IPS-18c (cell line): Measurements from ENCODE around the gene ZNF786.

Experiments
- H3K4me3 ChIP-seq: 2 replicates; pipeline ENCODE4 v1.7.0; 2013; ENCODE audit warnings: low read depth, mild to moderate bottlenecking, low read length, moderate library complexity; ENCODE audit not compliant: insufficient read depth
- H3K9me3 ChIP-seq: one replicate; pipeline ENCODE4 v1.6.1; 2013; ENCODE audit warnings: mild to moderate bottlenecking, low read length, moderate library complexity; ENCODE audit not compliant: control insufficient read depth, insufficient read depth

The ZNF786 gene, protein sequence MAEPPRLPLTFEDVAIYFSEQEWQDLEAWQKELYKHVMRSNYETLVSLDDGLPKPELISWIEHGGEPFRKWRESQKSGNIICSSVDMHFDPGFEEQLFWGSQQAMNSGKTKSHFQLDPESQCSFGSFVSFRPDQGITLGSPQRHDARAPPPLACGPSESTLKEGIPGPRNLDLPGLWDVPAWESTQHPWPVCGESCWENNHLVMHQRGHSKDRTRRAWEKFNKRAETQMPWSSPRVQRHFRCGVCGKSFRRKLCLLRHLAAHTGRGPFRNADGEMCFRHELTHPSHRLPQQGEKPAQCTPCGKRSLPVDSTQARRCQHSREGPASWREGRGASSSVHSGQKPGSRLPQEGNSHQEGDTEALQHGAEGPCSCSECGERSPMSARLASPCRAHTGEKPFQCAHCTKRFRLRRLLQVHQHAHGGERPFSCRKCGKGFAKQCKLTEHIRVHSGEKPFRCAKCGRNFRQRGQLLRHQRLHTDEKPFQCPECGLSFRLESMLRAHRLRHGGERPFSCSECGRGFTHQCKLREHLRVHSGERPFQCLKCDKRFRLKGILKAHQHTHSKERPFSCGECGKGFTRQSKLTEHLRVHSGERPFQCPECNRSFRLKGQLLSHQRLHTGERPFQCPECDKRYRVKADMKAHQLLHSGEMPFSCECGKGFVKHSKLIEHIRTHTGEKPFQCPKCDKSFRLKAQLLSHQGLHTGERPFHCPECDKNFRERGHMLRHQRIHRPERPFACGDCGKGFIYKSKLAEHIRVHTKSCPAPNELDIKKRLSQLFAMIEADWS

DNA sequence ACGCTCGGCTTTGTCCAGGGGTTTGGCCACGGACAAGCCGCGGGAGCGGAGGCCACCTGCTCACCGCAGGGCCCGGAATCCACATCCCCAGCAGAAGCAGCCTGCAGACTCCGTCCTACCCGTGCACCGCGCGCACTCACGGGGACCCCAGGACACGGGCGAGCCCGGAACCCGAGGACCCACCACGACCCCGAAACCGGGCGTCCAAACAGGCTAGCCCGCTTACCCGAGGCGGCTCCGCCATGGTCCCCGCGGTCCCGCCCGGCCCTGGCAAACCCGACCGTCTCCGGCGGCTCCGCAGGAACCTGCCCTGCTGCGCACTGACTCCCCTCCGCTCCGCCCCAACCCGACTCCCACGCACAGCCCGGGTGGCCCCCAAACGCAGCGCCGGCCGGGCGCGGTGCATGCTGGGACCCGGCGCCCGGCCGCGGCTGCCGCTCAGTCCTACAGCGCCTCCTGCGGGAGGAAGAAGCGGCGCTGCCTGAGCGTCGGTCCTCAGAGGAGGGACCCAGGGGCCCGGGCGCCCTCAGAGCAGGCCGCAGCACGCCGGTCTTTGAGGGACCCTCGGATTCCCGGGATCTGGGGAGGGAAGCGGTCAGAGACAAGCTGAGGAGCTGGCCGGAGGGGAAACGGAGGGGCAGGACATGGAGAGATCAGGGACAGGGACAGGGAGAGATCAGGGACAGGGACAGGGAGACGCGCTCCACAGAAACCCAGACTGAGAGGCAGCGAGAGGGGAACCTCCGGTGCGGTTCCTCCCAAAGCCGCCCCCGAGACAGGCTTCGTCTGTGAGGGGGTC lies at the start of gene ZNF786:
ZNF786 (minus strand) TSS at position 322 of the 799 bp plus-strand sequence; CDS start at position 244, 78 bp downstream.
- Histone ChIP-seq H3K4me3 (peak within 1 kb of the TSS; percentile 94), H3K9me3 (no peaks in the 10 kb centered on the region)

DNA sequence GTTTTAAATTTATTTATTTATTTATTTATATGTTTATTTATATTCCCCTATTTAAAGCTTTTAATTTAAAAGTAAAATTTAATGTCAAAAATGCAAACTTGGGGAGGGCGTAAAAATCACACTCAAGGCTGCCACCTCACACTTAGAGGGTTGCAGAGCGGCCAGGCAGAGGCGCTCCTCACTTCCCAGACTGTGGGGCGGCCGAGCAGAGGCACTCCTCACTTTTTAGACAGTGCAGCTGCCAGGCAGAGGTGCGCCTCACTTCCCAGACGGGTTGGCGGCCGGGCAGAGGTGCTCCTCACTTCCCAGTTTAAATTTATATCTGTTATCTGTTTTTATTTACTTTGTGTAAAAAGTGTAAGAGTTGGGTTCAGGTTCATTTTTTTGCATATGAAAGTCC lies 45.6 kb upstream of the ZNF786 start:
- Histone ChIP-seq H3K4me3 (no peak overlapping the region), H3K9me3 (no peaks in the 10 kb centered on the region)

DNA sequence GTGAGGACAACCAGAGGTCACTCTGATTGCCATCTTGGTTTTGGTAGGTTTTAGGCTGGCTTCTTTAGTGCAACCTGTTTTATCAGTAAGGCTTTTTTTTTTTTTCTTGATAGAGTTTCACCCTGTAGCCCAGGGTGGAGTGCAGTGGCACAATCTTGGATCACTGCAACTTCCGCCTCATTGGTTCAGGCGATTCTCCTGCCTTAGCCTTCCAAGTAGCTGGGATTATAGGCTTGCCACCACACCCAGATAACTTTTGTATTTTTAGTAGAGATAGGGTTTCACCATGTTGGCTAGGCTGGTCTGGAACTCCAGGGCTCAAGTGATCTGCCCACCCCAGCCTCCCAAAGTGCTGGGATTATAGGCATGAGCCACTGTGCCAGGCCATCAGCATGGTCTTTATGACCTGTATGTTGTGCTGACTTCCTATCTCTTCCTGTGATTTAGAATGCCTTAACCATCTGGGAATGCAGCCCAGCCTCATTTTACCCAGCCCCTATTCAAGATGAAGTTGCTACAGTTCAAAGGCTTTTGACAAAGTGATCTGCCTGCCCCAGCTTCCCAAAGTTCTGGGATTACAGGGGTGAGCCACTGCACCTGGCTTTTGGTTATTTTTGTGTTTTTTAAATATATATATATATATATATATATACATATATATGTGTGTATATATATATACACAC lies 42.7 kb upstream of the ZNF786 start:
- H3K9me3 ChIP-seq: no peaks in the 10 kb centered on the region
- no peak overlapping the region for H3K4me3 ChIP-seq

DNA sequence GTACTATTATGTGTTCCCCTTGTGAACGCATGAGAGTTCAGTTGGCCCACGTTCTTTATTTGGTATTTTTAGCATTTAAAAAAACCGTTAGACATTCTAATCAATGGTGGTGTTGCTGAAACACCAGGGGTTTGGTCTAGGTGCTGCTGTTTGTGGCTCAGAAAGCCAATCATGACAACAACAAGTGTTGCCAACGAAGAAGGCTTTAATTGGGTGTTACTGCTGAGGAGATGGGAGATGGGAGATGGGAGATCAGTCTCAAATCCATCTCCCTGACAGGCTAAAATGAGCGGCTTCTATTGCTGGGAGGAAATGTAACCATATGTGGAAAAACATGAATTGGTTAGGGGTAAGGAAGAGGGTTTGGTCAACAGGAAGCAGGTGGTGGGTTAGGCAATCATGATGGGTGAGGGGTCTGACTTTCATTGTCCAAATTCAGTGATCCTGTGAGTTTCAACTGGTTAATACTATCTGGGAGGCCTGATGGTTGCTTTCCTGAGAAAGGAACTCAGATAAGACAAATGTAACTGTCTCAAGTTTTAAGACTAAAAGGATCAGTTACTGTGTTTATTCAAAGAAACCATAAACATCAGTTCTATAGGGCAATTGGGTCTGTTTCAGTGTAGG lies 40.2 kb upstream of the ZNF786 start:
- no peak overlapping the region for H3K4me3 ChIP-seq
- no peaks in the 10 kb centered on the region for H3K9me3 ChIP-seq

DNA sequence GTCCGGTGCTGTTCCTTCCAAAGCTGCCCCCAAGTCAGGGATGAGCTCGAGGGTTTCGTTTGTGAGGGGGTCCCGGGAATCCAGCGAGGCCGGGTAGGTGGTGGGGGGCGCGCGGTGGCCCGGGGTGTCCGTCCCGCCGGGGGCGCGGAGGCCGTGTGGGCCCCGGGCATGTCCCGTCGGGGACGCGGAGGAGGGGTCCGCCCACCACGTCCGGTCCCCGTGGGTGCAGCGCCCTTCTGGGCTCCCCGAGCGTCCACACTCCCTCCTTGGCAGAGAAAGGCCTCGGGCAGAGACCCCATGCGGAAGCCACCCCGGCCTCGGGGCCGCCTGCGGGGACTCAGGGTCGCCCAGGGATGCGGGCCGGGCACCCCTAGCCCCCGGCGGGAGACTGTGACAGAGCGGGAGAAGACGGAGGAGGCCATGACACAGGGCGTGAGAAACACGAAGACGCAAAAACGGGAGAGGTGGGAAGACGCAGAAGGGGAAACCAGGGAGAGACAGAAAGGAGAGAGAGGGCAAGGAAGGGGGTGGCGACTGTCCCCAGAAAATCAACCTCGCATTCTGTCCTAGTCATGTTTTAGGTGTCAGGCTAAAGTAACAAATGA lies 36.2 kb upstream of the ZNF786 start:
- Histone ChIP-seq H3K9me3 (peaks cover 4% of the 10 kb centered on the region), H3K4me3 (peak overlapping the region; percentile 95)

DNA sequence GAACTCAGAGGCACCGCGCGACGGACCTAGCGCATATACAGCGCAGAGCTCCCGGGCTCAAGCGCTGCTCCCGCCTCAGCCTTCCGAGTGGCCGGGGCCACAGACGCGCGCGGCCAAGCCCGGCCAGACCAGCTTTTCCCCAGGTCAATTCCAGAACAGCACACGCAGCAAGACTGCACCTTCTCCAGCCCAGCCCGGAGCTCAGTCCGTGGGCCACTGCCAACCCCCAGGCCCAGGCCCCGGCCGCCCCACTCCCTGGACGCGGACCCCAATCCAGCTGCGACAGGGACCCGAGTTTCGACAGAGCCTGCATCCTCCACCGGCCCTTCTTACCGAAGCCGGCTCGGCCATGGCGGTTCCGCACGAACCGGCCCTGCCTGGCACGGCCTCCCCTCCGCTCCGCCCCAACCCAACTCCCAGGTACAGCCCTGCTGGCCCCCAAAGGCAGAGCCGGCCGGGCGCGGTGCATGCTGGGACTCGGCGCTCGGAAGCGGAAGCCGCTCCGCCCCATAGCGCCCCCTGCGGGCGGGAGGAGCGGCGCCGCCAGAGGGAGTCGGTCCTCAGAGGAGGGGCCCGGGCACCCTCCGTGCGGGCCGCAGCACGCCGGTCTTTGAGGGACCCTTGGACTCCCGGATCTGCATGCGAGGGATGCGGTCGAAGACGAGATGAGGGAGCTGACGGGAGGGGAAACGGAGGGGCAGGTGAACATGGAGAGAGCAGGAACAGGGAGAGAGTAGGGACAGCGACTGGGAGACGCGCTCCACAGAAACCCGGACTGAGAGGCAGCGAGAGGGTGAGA lies 35.5 kb upstream of the ZNF786 start, which contains the start of gene ZNF425:
ZNF425 (minus strand) TSS at position 462 of the 799 bp plus-strand sequence; CDS start at position 351, 111 bp downstream.
- H3K4me3 ChIP-seq: peak within 1 kb of the TSS; percentile 95
- H3K9me3 ChIP-seq: peaks cover 4% of the 10 kb centered on the region

DNA sequence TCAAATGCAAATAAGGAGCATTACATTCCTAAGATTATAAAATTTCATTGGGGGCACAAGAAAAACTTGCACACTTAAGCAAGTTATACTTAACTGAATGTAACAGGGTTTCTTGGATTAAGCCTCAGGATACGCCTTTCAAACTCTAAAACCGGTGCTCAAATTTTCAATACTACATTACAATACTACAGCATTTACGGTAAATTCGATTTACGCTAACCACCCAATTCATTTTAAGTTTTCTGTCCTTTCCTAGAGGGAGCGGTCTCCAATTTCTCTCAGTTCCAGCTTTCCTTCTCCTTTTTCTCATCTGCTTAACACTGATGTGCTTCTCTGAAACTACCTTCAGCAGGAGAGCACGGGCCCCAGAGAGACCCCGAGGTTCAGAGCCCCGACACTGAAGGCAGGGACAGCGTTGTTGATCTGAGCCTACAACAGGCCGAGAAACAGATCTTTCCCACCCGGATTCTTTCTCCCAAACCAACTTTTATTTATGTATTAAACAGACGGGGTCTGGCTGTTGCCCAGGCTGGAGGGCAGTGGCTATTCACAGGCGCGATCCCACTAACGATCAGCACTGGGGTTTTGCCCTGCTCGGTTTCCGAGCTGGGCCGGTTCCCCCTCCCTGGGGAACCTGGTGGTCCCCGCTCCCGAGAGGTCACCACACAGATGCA lies 34.8 kb upstream of the ZNF786 start:
- Histone ChIP-seq H3K9me3 (peaks cover 4% of the 10 kb centered on the region), H3K4me3 (peak overlapping the region; percentile 95)

DNA sequence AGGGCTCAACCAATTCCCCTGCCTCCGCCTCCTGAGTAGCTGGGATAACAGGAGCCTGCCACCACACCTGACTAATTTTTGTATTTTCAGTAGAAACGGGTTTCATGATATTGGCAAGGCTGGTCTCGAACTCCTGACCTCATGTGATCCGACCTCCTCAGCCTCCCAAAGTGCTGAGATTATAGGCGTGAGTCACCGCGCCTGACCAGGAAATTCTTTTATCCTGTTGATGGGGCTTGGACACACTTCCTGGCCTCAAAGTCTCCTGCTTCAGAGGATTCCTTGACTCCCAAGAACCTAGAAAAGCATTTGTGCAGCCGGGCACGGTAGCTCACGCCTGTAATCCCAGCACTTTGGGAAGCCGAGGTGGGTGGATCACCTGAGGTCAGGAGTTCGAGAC lies 19.5 kb upstream of the ZNF786 start:
- no peak overlapping the region for H3K4me3 ChIP-seq
- H3K9me3 ChIP-seq: no peaks in the 10 kb centered on the region

DNA sequence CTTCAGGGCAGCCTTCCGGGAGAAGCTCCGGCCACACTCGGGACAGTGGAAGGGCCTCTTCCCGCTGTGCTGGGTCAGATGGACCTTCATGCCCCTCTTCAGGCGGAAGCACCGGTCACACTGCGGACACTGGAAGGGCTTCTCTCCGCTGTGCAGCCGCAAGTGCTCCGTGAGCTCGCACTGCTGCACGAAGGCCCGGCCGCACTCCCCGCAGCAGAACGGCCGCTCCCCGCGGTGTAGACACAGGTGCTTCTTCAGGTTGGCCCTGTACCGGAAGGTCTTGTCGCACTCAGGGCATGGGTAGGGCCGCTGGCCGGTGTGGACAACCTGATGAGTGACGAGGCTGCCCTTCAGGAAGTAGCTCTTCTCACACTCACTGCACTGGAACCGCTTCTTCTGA lies 14.2 kb upstream of the ZNF786 start:
- Histone ChIP-seq H3K4me3 (no peak overlapping the region), H3K9me3 (no peaks in the 10 kb centered on the region)

DNA sequence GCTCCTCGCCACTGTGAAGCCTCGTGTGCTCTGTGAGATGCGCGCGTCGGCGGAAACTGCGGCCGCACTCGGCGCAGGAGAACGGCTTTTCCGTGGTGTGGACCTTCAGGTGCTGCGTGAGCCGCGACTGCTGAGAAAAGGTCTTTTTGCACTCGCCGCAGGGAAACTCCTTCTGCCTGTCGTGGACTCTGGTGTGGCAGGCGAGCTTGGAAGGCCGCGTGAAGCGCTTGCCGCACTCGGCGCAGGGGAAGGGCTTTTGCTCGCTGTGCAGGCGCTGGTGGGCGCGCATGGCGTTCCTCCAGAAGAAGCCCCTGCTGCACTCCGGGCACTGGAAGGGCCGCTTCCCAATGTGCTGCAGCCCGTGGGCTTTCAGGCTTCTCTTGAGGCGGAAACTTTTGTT lies 13.7 kb upstream of the ZNF786 start:
- no peak overlapping the region for H3K4me3 ChIP-seq
- no peaks in the 10 kb centered on the region for H3K9me3 ChIP-seq

DNA sequence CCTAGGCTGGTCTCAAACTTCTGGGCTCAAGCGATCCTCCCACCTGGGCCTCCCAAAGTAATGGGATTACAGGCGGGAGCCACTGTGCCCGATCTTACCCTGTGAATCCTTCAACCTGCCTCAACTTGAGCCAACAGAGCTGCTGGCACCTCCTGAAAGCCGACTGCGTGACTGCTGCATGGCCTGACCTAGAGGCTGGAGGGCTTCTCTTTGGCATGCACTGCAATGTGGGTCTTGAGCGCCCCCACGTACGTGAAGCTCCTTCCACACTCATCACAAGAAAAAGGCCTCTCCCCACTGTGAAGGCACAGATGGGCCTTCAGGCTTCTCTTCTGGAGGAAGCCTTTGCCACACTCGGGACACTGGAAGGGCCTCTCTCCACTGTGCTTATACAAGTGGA lies 12.9 kb upstream of the ZNF786 start:
- no peak overlapping the region for H3K4me3 ChIP-seq

DNA sequence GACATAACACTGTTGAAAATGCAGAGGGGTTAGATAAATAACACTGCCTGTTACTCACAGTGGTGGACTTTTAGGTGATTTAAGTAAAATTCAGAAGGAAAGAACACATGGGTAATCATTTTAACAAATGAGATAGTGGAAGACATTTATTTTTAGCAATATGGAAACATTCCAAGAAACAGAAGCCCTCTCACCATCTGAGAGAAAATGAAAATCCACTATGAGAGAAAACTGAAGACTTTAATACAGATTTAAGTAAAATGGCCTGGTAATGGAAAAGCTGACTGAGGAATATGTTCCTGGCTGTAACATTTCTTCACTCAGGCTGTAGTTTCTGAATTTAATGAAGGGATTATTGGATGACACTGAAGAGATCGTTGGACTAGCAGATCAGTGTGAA lies 12.1 kb upstream of the ZNF786 start:
- no peak overlapping the region for H3K4me3 ChIP-seq
- no peaks in the 10 kb centered on the region for H3K9me3 ChIP-seq

More for the DNA sequence above, 12.9 kb upstream of the ZNF786 start:
- no peaks in the 10 kb centered on the region for H3K9me3 ChIP-seq

DNA sequence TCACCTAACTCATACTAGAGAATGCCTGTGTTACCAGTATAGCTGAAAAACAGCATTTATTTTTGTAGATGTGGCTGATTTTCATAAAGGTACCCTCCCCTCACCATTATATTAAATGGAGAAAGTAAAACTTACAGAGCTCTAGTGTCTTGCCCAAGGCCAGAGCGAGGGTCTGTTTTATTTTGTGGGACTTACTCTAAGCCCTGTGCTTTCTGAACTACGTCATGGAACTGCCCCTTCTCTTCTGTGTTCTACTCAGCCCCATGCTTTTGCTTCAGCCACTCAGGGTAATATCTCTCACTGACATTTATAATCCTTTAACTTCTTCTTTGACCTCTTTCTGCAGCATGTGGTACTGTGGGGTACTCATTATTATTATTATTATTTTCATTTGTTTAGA lies 10.3 kb upstream of the ZNF786 start:
- H3K9me3 ChIP-seq: no peaks in the 10 kb centered on the region
- no peak overlapping the region for H3K4me3 ChIP-seq

DNA sequence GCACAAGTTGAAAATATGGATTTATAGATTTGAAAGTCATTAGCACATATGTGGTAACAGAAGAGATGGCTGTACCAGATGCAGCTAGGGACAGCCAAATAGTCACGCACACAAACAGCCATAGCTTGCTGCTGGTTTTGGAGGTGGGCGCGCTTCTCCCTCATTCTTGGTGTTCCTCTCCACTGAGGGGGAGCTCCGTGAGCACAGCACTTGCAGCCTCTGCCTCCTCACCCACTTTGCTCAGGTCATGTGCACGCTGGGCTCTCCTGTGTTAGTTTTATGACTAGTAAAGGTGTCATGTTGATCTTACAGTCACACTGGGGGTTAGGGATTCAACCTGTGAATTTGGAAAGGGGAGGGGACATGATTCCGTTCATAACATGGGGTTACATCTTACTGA lies 8.5 kb upstream of the ZNF786 start:
- no peaks in the 10 kb centered on the region for H3K9me3 ChIP-seq
- H3K4me3 ChIP-seq: no peak overlapping the region

DNA sequence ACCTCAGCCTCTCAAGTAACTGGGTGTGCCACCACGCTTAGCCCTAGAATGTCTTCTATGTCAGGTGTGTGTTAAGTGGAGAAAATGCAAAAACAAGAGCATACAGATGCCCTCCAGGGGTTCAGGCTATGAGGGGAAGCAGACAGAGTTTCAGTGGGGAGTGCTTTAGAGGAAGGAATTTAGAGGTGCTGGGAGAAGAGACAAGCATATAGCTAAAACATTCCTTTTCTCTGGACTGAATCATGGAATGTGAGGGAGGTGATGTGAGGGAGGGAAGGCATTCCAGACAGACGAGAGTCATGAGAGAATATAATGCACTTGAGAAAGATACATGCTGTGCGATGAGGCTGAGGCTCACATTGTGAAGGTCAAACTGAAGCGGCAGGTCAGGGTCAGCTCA lies 6.6 kb upstream of the ZNF786 start:
- no peak overlapping the region for H3K4me3 ChIP-seq
- H3K9me3 ChIP-seq: no peaks in the 10 kb centered on the region
